ENCODE data around the gene RAB31.

Gene RAB31

DNA sequence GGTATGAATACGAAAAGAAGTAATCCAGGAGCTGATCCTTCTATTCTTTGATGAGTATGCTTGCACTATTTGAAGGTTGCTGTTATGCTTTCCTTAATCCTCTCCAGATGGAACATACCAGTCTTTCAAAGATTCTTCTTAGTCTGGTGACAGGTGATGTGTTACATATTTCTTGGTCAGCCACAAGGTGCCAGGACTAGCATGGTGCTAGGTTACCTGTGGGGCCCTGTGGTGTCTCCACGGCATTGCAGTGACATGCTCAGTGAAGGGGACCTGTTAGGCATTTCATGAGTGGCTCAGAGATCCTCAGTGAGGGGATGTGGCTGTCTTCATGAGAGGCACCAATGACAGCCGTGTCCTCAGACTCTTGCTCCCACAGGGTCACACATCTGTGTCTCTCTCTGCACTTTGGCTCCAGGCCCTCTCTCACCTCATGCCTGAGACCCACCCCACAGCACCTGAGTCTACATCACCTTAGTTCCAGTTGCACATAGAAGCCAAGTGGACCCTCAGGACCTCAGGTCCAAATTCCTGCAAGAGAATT lies 13.1 kb upstream of the RAB31 start:
- H3K27me3 ChIP-seq (ENCODE audit: insufficient read depth, low read depth, severe bottlenecking), result no peaks in the 10 kb centered on the region

DNA sequence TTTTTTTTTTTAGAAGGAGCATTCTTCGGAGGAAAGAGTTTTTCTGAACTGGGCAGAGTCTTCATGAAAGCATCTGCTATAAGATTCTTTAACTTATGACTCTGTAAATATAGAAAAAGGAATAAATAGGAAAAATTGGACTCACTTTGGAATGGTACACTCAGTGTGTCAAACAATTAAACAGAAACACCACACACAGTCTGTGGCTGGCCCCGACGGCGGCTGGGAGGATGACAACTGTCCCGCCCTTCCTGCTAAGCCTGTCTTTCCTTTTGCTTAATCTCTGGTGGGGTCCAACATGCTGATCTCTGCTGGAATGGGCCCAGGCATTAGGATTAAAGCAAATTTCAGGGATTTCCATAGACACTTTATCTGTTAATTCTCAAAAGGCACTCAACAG lies 12.5 kb upstream of the RAB31 start:
- Histone ChIP-seq H3K4me3 (ENCODE audit: low read depth, low read length) (no peak overlapping the region), H3K27me3 (ENCODE audit: insufficient read depth, low read depth, severe bottlenecking) (no peaks in the 10 kb centered on the region), H3K9me3 (ENCODE audit: severe bottlenecking) (no peaks in the 10 kb centered on the region), H3K36me3 (no peaks in the 10 kb centered on the region), H3K27ac (no peak overlapping the region)
- TF ChIP-seq, protein P1, sequence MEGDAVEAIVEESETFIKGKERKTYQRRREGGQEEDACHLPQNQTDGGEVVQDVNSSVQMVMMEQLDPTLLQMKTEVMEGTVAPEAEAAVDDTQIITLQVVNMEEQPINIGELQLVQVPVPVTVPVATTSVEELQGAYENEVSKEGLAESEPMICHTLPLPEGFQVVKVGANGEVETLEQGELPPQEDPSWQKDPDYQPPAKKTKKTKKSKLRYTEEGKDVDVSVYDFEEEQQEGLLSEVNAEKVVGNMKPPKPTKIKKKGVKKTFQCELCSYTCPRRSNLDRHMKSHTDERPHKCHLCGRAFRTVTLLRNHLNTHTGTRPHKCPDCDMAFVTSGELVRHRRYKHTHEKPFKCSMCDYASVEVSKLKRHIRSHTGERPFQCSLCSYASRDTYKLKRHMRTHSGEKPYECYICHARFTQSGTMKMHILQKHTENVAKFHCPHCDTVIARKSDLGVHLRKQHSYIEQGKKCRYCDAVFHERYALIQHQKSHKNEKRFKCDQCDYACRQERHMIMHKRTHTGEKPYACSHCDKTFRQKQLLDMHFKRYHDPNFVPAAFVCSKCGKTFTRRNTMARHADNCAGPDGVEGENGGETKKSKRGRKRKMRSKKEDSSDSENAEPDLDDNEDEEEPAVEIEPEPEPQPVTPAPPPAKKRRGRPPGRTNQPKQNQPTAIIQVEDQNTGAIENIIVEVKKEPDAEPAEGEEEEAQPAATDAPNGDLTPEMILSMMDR (IDR thresholded peaks at IDR 0.05; ENCODE audit: low read depth, low read length), result no peak
- DNase-seq, result peak; percentile 66

More for the DNA sequence above, 13.1 kb upstream of the RAB31 start:
- Histone ChIP-seq H3K27ac (no peak overlapping the region), H3K4me3 (ENCODE audit: low read depth, low read length) (no peak overlapping the region), H3K9me3 (ENCODE audit: severe bottlenecking) (no peaks in the 10 kb centered on the region), H3K36me3 (no peaks in the 10 kb centered on the region)
- TF ChIP-seq, protein P1 (IDR thresholded peaks at IDR 0.05; ENCODE audit: low read depth, low read length), result no peak
- peak; percentile 12 for DNase-seq

DNA sequence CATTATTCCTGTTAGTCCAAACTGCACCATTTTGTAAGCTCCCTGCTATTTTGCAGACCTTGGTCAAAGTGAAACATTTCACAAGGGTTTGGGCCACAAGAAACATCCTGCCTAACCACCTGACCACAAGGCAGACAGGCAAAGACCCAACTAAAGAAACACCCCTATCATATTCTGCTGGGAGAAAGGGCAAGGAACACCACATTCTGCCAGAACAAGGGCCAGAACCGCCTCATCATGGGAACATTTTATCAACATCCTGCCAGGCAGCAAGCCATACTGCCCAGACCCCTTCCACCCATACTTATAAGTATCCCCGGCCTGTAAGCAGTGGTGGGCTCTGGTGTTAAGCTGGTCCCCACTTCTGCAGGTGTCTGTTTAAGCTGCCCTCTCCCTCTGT lies 12.0 kb upstream of the RAB31 start:
- no peaks in the 10 kb centered on the region for H3K36me3 ChIP-seq
- H3K9me3 ChIP-seq (ENCODE audit: severe bottlenecking), result no peaks in the 10 kb centered on the region
- H3K27ac ChIP-seq, result no peak overlapping the region
- H3K27me3 ChIP-seq (ENCODE audit: insufficient read depth, low read depth, severe bottlenecking), result no peaks in the 10 kb centered on the region
- no peak for DNase-seq
- TF ChIP-seq, protein P1 (IDR thresholded peaks at IDR 0.05; ENCODE audit: low read depth, low read length), result no peak
- no peak overlapping the region for H3K4me3 ChIP-seq (ENCODE audit: low read depth, low read length)

DNA sequence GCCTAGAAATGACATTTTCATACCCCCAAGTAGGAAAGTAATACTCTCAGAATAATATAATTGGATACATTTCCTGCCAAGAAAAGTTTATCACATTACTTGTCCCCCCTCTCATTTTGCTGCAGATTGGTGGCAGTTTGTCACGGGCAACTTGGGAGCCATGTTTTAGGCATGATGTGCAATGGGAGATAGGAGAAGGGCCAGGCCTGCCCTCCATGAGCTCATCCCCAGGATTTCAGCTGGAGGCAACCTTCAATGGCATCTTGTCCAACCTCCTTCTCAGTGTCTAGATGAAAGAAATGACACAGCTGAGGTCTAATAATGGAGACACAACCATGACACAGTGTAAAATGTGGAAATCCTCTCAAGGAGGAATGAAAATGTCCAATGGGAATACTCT lies 11.4 kb upstream of the RAB31 start:
- H3K27ac ChIP-seq, result no peak overlapping the region
- H3K27me3 ChIP-seq (ENCODE audit: insufficient read depth, low read depth, severe bottlenecking), result no peaks in the 10 kb centered on the region
- DNase-seq, result no peak
- TF ChIP-seq, protein P1 (IDR thresholded peaks at IDR 0.05; ENCODE audit: low read depth, low read length), result no peak
- H3K36me3 ChIP-seq, result no peaks in the 10 kb centered on the region
- no peaks in the 10 kb centered on the region for H3K9me3 ChIP-seq (ENCODE audit: severe bottlenecking)
- no peak overlapping the region for H3K4me3 ChIP-seq (ENCODE audit: low read depth, low read length)

DNA sequence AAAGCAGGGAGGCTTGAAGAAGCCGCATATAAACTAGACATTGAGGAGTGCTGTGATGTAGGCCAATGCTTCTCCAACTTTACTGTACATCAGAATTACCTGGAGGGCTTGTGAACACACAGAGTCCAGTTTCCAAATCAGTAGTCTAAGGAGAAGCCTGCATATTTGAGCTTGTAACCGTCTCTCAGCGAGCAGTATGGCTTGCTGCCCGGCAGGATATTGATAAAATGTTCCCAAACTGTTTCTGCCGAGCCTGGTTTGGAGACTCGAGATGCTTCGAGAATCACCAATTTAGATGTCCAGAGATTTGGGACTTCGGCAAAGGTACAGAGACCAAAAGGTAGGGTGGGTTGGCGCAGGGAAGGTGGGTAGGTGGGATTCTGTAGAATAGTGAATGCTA lies 11.0 kb upstream of the RAB31 start:
- Histone ChIP-seq H3K36me3 (no peaks in the 10 kb centered on the region), H3K9me3 (ENCODE audit: severe bottlenecking) (no peaks in the 10 kb centered on the region), H3K4me3 (ENCODE audit: low read depth, low read length) (no peak overlapping the region), H3K27ac (no peak overlapping the region), H3K27me3 (ENCODE audit: insufficient read depth, low read depth, severe bottlenecking) (no peaks in the 10 kb centered on the region)
- TF ChIP-seq, protein P1 (IDR thresholded peaks at IDR 0.05; ENCODE audit: low read depth, low read length), result no peak
- DNase-seq, result no peak

DNA sequence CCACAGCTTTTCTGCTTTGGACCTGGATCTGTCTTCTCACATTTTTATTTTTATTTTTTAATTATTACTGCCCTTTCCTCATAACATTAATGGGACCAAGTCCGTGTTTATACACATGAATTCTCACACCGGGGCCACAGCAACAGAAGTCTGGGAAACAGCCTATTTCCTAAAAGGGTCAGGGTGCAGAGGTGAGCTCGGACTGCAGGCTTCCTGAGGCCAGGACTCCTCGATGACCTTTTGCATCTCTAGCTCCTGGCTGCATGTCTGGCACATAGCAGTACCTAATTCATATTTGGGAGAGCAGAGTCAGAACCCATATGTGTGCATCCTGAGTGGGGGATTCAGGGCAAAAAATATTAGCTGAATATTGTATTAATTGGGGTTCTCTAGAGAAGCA lies 9.6 kb upstream of the RAB31 start:
- no peaks in the 10 kb centered on the region for H3K9me3 ChIP-seq (ENCODE audit: severe bottlenecking)
- no peaks in the 10 kb centered on the region for H3K27me3 ChIP-seq (ENCODE audit: insufficient read depth, low read depth, severe bottlenecking)
- H3K36me3 ChIP-seq, result no peaks in the 10 kb centered on the region
- TF ChIP-seq, protein P1 (IDR thresholded peaks at IDR 0.05; ENCODE audit: low read depth, low read length), result no peak
- DNase-seq, result no peak
- H3K4me3 ChIP-seq (ENCODE audit: low read depth, low read length), result no peak overlapping the region
- no peak overlapping the region for H3K27ac ChIP-seq

Measured in WERI-Rb-1 (cell line).